ENCODE results near the gene AGO4. TPM values are rescaled to one million over a fixed set of nuclear protein-coding genes. Genes with fewer than 3 reads are reported as not detected.
A peak's percentile ranks its signal among the peaks of the same experiment; 100 is the strongest.

Gene AGO4
- total RNA-seq, 1 experiment from 2014 or later: 12.8 TPM

- no peak overlapping the region for H2BK12ac ChIP-seq (ENCODE audit: insufficient read length, low read depth, low read length)
- peak overlapping the region; percentile 97 to 99 for H3K4me3 Mint-ChIP-seq
- peaks cover 2 to 15% (median 13%) of the 10 kb centered on the region in 3 experiments; a peak in 5 of 7 replicates for H3K36me3 Mint-ChIP-seq (ENCODE audit: insufficient read depth in 1 of 3, low read depth in 3 of 3)
- DNase-seq: peak; percentile 93
- H2BK120ac ChIP-seq (ENCODE audit: low read depth, low read length, poor library complexity, severe bottlenecking): no peak overlapping the region
- H2BK5ac ChIP-seq (ENCODE audit: insufficient read length, low read length): no peak overlapping the region
- H3K27ac ChIP-seq (ENCODE audit: insufficient read length, low read depth, low read length): no peak overlapping the region
- peaks cover 2% of the 10 kb centered on the region; the same call in 1 of the 2 replicates for H3K79me2 ChIP-seq (ENCODE audit: insufficient read depth, low read length)
- H3K9ac ChIP-seq (ENCODE audit: extremely low read depth, insufficient read length, low read length): peak overlapping the region; percentile 86
- peaks cover 2 to 5% of the 10 kb centered on the region in 2 experiments; a peak in 3 of 4 replicates for H3K4me1 Mint-ChIP-seq
- H3K18ac ChIP-seq (ENCODE audit: insufficient read length, low read depth, low read length): peak overlapping the region; percentile 44
- H3T11ph ChIP-seq (ENCODE audit: low read length): no peak overlapping the region
- H3K27ac Mint-ChIP-seq: peak overlapping the region; percentile 73 to 92 (median 73); a peak in 6 of 7 replicates
- H2BK15ac ChIP-seq (ENCODE audit: low read depth, low read length): no peak overlapping the region
- H3K27me3 ChIP-seq (ENCODE audit: insufficient read depth, low read length): no peaks in the 10 kb centered on the region
- no peak overlapping the region for H2AFZ ChIP-seq (ENCODE audit: low read length)
- no peaks in the 10 kb centered on the region for H3K27me3 Mint-ChIP-seq (ENCODE audit: low read depth)
- H3K9me3 ChIP-seq (ENCODE audit: control insufficient read depth, low read depth, low read length): no peaks in the 10 kb centered on the region
- WGBS (ENCODE audit: extremely low coverage, insufficient read length, low lambda C conversion rate): no CpG with 5 or more reads among the region's 58 CpGs
- H4K5ac ChIP-seq (ENCODE audit: insufficient read length, low read depth, low read length): no peak overlapping the region
- no peaks in the 10 kb centered on the region for H4K20me1 ChIP-seq (ENCODE audit: control insufficient read depth, insufficient read depth, insufficient read length)
- no peak overlapping the region for H3K4ac ChIP-seq (ENCODE audit: low read depth, low read length)
- H4K91ac ChIP-seq (ENCODE audit: insufficient read length, low read depth, low read length): no peak overlapping the region
- peak overlapping the region; percentile 92 for H3K4me2 ChIP-seq (ENCODE audit: insufficient read depth, insufficient read length, low read length)
- H3K23me2 ChIP-seq (ENCODE audit: insufficient read length, low read depth, low read length, poor library complexity, severe bottlenecking): peaks cover 9% of the 10 kb centered on the region
- H3K4me1 ChIP-seq (ENCODE audit: insufficient read depth, low read length): no peaks in the 10 kb centered on the region
- TF ChIP-seq CTCF (conservative IDR thresholded peaks at IDR 0.05): peak; percentile 32; the same call in 2 of the 3 replicates
- H3K79me1 ChIP-seq (ENCODE audit: insufficient read depth, low read depth, low read length, poor library complexity, severe bottlenecking): no peaks in the 10 kb centered on the region
- H3K14ac ChIP-seq (ENCODE audit: insufficient read depth, low read length): peak overlapping the region; percentile 84
- no peak overlapping the region for H4K8ac ChIP-seq (replicated peaks; ENCODE audit: insufficient read length, low read depth, low read length)
- no peaks in the 10 kb centered on the region for H3K9me3 Mint-ChIP-seq
- no peak overlapping the region for H3K23ac ChIP-seq (ENCODE audit: insufficient read length, low read depth, low read length)
- H2AK5ac ChIP-seq (ENCODE audit: insufficient read length, low read length): no peak overlapping the region
- H2BK20ac ChIP-seq (ENCODE audit: low read depth, low read length, poor library complexity, severe bottlenecking): no peak overlapping the region
- no peak overlapping the region for H3K56ac ChIP-seq (ENCODE audit: insufficient read length, low read depth, low read length)
Observed at GRCh38 chr1:35769188-35769758, 38.5 kb upstream of the AGO4 start.

All from H9 (cell line).